ENCODE results near the gene CYB5B.
"Not testable (repeated sequence)": the region's sequence is repeated elsewhere in the genome, so short reads cannot be mapped to it uniquely, and the experiment has no call there.

Gene CYB5B

DNA sequence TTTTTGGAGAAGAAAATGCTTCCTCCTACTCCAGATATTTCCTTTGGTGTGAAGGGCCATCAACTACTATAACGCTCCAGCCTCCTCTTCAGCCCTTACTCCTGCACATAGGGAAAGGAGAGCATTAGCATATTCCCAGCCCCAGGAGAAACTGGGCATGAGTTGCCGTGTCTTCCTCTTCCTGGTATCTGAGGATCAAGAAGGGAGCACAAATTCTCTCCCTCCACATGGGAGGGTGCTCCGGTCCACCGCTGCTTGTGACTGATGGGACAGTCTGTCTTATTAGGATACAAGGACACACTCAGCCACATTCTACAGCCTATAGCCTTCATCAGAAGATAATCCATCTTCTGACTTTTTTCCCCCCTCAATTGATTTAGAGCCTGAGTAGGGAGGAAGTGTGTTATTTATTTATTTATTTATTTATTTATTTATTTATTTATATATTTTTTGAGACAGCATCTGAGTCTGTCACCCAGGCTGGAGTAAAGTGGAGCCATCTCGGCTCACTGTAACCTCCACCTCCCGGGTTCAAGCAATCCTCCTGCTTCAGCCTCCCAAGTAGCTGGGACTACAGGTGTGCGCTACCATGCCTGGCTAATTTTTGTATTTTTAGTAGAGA lies 16.6 kb upstream of the CYB5B start:
- in situ Hi-C loops (cut with MboI; ENCODE audit: low sequenced_read_pairs): no loop called here

DNA sequence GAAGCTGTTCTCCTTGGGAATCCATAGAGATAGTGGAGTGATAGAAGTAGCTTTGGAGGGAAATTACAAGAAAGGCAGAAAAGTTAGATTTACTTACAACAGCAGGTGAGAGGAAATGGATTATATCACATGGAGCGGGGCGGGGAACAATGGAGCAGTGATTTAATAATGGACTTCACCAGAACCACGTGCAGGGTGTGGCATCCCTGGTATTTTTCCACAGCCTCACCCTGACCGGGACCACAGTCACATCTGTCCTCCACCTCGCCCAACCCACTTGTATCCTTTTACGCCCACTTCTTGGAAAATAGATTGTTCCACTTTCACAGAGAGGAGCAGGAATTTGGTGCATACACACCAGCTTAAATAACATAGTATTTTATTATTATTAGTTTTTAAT lies 15.9 kb upstream of the CYB5B start:
- in situ Hi-C loops (cut with MboI; ENCODE audit: low sequenced_read_pairs): no loop called here

- in situ Hi-C loops (cut with MboI; ENCODE audit: low sequenced_read_pairs): no loop called here
Measured at GRCh38 chr16:69410219-69410990, 14.0 kb upstream of the CYB5B start.

DNA sequence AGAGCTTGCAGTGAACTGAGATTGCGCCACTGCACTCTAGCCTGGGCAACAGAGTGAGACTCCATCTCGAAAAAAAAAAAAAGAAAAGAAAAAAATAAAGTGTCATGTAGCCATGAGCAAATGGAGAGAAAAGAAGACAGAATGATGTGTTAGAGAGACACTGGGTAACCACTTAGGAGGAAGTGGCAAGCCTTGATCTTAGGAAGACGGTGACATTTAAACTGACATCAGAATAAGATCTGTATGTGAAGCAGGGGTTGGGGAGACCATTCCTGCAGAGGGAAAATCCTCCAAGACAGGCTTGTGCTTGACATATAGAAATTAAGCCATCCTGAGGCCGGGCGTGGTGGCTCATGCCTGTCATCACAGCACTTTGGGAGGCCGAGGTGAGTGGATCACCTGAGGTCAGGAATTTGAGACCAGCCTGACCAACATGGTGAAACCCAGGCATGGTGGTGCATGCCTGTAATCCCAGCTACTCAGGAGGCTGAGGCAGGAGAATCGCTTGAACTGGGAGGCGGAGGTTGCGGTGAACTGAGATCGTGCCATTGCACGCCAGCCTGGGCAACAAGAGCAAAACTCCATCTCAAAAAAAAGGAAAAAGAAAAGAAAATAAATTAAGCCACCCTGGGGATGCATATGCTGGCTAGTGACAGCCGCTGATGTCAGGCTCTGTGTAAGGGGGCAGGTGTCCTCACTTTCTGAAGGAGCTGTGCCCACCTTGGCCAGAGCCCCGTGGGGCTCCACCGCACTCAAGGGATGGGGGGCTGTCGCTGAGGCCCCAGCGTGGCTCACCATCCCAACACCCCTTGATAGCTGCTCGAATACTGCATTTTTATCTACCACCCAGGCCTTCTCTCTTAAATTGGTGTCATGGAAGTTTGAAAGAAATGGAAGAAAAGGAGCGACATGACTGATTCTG lies 13.1 kb upstream of the CYB5B start:
- in situ Hi-C loops (cut with MboI; ENCODE audit: low sequenced_read_pairs): no loop called here

- in situ Hi-C loops (cut with MboI; ENCODE audit: low sequenced_read_pairs): no loop called here
Measured at GRCh38 chr16:69412287-69412686, 12.1 kb upstream of the CYB5B start.

DNA sequence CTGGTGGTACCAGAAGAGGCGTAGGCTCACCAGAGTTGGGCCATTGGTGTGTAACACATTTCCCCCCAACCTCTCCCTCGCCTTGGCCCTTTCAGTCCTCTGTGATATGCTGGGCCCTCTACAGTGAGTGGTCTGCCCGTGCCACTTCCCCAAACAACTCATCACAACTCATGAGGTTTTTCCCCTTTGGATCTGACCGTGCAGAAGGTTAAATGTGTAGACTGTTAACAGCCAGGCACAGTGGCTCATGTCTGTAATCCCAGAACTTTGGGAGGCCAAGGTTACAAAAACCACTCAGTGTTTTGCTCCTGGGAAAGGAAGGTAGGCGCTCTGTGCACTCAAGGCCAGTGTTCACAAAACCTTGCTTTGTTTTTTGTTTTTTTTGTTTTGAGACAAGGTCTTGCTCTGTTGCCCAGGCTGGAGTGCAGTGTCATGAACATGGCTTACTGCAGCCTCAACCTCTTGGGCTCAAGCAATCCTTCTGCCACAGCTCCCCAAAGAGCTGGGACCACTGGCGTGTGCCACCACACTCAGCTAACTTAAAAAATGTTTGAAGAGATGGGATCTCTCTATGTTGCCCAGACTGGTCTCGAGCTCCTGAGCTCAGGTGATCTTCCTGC lies 11.3 kb upstream of the CYB5B start:
- in situ Hi-C loops (cut with MboI; ENCODE audit: low sequenced_read_pairs): no loop called here

- in situ Hi-C loops (cut with MboI; ENCODE audit: low sequenced_read_pairs): no loop called here
Measured at GRCh38 chr16:69417520-69418199, 6.8 kb upstream of the CYB5B start.

DNA sequence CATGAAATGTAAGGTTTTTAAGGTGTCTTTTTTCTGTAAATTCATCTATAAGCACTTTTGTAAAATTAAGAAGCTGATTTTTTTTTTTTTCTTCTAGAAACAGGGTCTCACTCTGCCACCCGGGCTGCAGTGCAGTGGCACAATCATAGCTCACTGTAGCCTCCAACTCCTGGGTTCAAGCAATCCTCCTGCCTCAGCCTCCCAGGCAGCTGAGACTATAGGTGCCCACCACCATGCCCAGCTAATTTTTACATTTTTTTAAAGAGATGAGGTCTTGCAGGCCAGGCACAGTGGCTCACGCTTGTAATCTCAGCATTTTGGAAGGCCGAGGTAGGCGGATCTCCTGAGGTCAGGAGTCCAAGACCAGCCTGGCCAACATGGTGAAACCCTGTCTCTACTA lies 4.5 kb upstream of the CYB5B start:
- in situ Hi-C loops (cut with MboI; ENCODE audit: low sequenced_read_pairs): no loop called here

- in situ Hi-C loops (cut with MboI; ENCODE audit: low sequenced_read_pairs): no loop called here
Measured at GRCh38 chr16:69423189-69423588, 1.2 kb upstream of the CYB5B start.

DNA sequence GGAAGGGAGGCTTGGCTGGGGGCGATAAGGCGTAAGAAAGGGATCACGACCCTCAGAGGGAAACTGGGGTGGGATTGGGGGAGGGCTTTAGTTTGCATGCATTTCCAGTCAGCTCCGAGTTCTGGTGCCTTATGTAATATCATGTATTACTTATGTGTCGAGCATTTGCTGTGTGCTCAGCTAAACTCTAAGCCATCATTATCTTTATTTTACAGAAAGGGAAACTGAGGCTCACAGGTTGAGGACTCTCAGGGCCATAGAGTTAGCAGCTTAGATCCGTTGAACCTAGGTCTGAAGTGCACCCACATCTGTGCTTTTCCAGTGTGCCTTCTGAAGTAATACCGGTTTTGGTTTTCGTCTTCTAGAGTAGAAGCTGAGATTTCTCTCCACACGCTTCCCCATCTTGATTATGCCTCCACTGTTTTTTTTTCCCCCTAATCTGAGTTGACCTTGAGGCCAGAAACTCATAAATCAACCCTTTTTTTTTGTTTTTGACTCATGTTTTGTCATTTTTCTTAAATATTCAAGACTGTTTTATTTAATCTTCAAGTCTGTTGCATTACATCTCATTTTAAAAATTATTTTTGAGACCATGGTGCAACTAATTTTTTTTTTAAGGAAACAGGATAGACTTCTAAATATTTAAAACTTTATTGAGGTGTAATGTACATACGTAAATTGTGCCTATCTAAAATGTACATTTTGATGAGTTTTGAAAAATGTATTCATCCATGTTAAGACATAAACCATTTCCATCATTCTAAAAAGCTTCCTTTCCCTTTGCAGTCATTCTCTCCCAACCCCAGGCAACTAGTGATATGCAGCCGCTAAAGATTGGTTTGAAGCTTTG lies 741 bp downstream of the CYB5B start:
- in situ Hi-C loops (cut with MboI; ENCODE audit: low sequenced_read_pairs): no loop called here

GRCh38 chr16:69428652-69429051 lies 4.2 kb downstream of the CYB5B start:
- in situ Hi-C loops (cut with MboI; ENCODE audit: low sequenced_read_pairs): no loop called here

- in situ Hi-C loops (cut with MboI; ENCODE audit: low sequenced_read_pairs): not testable (repeated sequence)
Measured at GRCh38 chr16:69429058-69429640, 4.7 kb downstream of the CYB5B start.

- in situ Hi-C loops (cut with MboI; ENCODE audit: low sequenced_read_pairs): no loop called here
Measured at GRCh38 chr16:69431948-69432468, 7.6 kb downstream of the CYB5B start.

DNA sequence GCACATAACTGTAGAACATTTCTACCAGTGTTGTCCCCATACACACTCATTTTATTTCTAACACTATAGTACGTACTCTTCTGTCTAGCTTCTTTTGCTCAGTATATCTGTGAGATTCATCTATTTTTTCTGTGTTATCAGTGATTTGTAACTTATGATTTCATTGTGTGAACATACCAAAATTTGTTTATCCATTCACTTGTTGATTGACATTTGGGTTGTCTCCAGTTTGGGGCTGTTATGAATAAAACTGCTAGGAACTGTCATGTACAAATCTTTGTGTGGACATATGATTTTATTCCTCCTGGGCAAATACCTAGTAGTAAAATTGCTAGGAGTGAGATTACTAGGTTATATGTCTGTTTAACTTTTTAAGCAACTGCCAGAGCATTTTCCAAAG lies 9.6 kb downstream of the CYB5B start:
- in situ Hi-C loops (cut with MboI; ENCODE audit: low sequenced_read_pairs): no loop called here

DNA sequence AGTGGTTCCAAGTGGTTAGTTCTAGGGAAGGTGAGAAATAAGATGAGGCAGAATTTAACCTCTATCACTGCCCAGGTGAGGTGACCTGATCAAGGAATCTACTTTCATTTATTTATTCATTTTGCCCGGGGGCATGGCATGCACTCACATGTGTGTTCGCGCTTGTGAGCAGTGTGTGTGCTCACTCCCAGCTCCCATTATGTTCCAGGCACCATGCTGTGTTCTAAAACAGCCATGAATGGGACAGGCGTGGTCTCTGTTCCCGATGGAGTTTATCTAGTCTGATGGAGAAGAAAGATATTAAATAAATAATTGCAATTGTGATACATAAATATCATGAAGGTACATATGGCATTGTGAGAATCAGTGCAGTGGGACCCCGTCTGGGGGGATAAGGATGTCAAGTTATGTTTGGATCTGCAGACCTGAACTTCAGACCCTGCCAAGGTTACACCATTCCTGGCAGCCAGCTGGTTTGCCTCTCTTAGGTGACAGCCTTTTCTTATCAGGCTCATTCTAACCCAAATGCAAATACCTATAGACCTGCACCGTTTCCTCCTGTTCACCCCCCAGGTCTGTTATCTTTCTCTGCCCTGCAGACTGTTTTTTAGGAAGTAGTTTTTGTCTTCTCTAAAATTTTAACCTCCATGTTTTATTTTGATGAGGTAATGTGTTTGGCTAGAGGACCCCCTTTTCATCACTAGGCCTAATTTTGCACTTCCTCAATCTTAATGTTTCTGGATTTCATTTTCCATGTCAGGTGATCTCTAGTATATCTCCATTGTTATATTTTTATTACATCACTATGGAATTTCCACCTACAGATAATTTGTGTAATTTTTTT lies 11.8 kb downstream of the CYB5B start:
- in situ Hi-C loops (cut with MboI; ENCODE audit: low sequenced_read_pairs): no loop called here

DNA sequence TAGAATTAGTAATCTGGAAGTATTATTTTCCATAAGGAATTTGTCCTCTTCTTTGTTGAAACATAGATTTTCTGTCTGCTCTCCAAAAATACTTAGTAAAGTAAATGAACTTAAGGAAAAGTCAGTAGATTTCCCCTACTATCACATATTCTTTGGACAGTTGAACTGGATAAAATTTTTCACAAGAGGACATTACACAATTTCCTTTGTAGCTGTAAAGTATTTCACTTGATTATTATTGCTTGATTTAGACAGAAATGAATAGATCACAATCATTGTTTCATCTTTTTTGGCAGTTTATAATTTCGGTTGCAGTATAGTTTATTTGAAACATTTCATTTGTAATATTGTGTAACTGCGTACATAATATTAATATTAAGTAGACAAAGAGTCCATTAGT lies 12.5 kb downstream of the CYB5B start:
- in situ Hi-C loops (cut with MboI; ENCODE audit: low sequenced_read_pairs): no loop called here

DNA sequence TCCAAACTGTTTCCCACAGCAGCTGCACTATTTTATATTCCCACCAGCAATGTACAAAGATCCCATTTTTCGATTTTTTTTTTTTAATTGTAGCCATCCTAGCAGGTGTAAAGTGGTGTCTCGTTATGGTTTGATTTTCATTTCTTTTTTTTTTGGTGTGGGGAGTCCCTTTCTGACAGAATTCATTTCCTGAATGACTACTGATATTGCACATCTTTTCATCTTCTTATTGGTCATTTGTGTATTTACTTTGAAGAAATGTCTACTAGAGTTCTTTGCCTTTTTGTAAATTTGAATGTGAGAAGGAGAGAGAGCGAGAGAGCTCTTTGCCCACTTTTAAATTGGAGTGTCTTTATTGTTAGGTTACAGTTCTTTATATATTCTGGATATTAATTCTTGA lies 14.0 kb downstream of the CYB5B start:
- in situ Hi-C loops (cut with MboI; ENCODE audit: low sequenced_read_pairs): no loop called here

- in situ Hi-C loops (cut with MboI; ENCODE audit: low sequenced_read_pairs): no loop called here
Measured at GRCh38 chr16:69440250-69440649, 15.8 kb downstream of the CYB5B start.
